HG03039 (cell line): Measurements from ENCODE around the gene XXYLT1.
"Not testable (repeated sequence)": the region's sequence is repeated elsewhere in the genome, so short reads cannot be mapped to it uniquely, and the experiment has no call there.

ENCODE experiments used
- ATAC-seq: cut with Tn5 transposase; IDR thresholded peaks from one replicate; pipeline ENCODE4 v1.9.1; 2021; ENCODE audit warnings: mild to moderate bottlenecking, moderate library complexity; ENCODE audit not compliant: unreplicated experiment

XXYLT1 gene, protein sequence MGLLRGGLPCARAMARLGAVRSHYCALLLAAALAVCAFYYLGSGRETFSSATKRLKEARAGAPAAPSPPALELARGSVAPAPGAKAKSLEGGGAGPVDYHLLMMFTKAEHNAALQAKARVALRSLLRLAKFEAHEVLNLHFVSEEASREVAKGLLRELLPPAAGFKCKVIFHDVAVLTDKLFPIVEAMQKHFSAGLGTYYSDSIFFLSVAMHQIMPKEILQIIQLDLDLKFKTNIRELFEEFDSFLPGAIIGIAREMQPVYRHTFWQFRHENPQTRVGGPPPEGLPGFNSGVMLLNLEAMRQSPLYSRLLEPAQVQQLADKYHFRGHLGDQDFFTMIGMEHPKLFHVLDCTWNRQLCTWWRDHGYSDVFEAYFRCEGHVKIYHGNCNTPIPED

DNA sequence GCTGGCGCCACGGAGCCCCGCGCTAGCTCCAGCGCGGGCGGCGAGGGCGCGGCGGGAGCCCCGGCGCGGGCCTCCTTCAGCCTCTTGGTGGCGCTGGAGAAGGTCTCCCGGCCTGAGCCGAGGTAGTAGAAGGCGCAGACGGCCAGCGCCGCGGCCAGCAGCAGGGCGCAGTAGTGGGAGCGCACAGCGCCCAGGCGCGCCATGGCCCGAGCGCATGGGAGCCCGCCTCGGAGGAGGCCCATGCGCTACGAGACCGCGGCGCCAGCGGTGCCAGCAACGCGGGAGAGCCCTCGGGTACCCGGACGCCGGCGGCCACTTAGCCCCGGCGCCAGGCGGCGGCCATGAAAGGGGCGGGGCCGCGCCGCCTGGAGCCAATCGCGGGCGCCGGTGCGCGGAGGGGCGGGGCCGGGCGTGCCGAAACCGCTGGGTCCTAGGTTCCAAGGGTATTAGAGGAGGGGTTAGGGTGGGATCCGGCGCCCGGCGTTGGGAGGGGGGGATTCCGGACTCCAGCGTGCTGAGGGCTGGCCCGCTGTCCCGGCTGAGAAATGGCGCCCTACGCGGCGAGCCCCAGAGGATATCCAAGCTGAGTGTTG lies at the start of gene XXYLT1:
TSS of gene XXYLT1 (minus strand) at position 343 of the 593 bp plus-strand sequence. CDS start at position 242, 101 bp downstream.
- ATAC-seq = peak; percentile 80

DNA sequence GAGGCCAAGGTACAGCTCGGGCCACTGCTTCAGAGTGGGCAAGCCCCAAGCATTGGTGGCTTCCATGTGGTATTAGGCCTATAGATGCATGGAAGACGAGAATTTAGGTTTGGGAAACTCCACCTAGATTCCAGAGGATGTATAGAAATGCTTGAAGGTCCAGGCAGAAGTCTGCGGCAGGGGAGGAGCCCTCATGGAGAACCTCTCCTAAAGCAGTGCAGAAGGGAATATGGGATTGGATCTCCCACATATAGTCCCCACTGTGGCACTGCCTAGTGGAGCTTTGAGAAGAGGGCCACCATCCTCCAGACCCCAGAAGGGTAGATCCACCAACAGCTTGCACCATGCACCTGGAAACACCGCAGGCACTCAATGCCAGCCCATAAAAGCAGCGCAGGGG lies 48.1 kb upstream of the XXYLT1 start:
- ATAC-seq = no peak

DNA sequence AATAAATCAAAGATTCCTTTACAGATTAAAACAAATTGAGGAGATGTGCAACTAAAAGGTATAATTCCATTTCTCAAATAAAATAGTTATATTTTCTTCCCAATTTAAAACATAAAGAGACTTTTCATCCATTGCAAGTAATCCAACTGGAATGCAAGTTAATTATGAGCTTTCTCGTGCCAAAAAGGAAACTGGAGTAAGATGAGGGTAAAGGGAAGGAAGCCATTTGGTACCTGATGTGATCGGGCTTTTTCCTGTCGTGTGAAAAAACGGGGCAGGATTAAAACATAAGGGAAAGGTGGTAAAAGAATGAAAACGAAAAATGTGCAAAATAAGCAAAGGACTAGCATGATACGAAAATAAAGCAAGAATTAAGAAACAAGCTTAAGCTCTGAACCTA lies 41.8 kb upstream of the XXYLT1 start:
- ATAC-seq = no peak

DNA sequence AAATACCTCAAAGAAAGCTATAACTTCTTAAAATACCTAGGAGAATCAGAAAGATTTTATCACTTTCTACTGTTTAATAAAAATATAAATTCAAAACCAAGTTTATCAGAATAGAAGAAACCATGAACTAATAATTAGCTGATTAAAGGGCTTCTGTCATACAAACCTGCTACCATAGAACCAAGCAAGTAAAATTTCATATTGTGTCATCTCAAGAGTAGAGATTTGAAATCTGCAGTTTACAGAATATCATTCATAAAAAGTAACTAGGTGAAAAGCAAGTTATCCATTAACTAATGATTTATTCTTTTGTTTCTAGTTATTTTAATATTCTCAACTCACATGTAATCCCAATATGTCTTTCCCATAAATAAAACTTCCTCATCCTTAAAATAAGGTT lies 36.8 kb upstream of the XXYLT1 start:
- ATAC-seq = no peak

DNA sequence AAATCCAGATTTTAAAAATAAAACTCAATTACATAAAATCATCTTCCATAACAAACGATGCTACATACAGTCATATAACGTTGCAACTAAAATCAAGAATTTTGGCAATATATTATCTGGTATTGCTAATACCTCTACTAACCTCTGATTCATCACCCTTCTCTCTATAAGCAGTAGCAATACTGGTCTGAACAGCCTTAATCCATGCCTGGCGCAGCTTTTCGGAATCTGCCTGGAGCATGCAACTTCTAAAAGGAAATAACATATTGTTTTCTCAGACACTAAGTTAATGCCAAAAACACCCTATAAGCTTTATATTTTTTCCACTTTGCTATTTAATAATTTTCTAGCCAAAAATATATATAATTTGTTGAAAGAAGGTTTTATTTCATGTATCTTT lies 35.4 kb upstream of the XXYLT1 start:
- ATAC-seq = no peak

DNA sequence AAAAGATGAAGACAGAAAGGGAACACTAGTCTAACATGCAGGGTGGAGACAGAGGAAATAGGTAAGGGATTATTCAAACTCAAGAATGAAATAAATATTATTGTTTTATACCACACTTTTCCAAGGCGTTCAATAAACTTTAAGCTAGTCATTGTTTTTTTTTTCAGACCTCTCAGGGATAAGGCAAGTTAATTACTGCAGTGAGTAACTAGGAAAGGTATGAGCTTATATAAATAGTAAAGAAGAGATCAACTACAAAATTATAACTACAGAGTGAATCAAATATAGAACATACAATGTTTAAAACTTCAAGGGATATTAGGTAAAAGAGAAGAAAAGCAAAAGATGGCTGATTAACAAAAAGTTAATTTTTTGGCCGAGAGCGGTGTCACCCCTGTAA lies 31.5 kb upstream of the XXYLT1 start:
- no peak for ATAC-seq

DNA sequence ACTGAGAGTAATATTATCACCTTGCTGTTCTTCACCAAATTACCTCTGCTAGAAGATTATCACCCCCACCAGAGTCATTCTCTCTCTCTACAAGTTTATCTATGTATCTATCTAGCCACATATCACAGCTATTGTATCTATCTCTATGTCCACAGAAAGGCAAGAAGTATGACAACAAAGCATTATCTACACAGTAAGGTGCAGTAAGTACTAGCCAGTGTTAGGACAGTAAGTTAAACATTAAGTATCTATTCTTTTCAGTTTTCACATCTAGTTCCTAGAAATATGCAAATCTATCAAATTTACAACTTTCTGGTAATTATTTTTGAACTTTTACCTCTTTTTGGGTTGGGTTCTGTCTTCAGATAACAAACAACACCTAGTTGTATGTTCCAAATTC lies 26.5 kb upstream of the XXYLT1 start:
- ATAC-seq = no peak

DNA sequence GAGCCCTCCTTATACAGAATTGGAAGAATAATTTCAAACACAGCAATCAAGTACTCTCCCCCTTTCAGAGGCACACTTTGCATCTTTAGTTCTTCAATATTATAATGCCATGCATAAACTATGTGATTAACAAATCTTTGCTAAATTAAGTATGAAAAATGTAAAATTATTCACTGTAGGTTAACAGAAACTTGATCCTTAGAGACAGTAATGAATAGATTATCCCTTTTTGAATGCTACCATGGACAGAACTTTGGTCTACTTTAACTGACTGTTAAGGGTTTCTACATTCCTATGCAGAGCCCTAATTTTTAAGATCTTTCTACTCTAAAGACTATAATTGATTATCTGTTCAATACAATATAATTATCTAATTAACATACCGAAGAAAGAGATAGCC lies 25.7 kb upstream of the XXYLT1 start:
- ATAC-seq = no peak

DNA sequence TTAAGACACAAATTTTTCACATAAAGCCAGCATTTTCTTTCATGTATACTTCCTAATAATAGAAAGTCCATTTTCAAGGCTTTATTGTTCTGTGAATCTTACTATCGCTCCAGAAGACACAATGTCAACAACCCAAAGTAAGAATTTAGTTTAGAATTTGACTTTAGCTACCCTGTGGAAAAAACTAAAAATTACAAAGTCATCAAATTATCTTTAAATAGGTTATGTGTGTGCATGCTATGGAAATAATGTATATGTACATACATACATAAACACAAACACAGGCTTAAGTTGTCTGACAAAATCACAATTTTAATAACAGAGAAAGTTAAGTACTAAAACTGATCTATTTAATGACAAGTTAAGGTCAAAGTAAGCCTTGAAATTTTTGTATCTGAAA lies 20.2 kb upstream of the XXYLT1 start:
- ATAC-seq = no peak

DNA sequence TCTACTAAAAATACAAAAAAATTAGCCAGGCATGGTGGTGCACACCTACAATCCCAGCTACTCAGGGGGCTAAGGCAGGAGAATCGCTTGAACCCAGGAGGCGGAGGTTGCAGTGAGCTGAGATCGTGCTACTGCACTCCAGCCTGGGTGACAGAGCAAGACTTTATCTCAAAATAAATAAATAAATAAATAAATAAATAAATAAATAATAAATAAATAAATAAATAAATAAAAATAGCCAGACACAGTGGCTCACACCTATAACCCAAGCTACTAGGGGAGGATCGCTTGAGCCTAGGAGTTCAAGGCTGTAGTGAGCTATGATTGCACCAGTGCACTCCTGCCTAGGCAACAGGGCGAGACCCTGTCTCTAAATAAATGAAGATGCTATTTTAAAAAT lies 19.7 kb upstream of the XXYLT1 start:
- ATAC-seq = not testable (repeated sequence)

DNA sequence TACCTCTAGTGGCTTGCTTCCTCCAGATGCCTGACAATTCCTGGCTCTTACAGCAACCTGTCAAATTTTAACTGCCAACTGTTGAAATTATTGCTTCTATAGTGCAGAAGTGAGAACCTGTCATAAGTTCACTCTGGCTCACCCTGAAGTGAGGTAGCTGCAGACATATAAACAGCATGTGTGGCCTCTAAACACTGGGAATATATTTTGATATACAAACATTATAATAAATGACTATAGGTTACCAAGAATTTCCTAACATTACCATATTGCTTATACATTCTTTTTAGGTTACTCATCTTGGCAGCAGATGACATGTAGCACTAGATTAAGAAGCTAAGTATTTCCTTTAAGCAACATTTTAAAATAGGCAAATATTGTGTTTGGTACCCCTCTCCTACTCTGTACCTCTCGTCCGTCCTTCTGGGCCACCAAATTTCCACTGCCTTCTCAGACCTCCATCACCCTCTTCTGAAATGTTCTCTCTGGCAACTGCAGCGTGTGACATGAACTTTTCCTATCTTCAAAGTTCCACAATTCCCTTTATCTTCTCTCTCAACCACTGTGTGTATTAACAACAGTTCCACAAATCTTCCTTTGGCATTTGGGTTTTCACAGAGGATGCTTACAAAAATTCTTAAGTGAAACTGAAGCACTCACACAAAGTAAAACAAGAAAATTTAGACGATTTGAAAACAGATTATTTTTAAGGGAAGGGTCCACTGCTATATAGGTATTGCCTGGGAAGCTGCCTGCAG lies 15.3 kb upstream of the XXYLT1 start:
- no peak for ATAC-seq

DNA sequence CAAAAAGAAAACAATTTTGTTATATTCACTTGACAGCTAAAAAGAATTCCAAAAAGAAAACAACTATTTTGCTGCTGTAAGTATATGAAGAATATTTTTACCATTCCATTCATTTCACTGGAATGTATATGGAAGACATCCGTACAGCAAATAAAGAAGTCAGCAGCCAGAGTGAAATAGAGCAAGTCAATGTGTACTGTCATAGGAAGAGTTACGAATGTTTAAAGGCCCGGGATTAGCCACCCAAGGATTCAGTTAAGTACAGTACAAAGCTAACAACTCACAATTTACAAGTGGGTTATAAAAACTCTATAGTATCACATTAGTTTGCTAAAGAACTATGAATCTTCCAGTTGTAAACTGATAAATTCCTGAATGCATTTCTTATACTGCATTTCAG lies 14.4 kb upstream of the XXYLT1 start:
- no peak for ATAC-seq

DNA sequence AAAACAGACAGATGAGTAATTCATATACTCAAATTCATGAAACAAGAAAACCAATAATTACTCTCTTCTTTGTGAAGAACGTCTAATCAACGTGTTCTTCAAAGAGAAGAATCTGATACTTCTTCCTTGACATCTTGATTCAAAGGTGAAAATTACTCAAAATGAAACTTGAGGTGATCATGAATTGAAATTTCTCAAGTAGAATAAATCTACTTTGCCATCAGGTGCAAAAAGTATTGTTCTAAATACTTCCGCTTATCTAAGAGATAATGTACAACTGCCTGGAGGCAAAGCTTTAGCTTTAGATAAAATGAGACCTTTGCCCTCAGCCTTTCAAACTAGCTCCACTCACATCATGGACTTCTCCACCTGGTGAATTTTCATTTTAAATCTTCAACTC lies 13.9 kb upstream of the XXYLT1 start:
- ATAC-seq = no peak

DNA sequence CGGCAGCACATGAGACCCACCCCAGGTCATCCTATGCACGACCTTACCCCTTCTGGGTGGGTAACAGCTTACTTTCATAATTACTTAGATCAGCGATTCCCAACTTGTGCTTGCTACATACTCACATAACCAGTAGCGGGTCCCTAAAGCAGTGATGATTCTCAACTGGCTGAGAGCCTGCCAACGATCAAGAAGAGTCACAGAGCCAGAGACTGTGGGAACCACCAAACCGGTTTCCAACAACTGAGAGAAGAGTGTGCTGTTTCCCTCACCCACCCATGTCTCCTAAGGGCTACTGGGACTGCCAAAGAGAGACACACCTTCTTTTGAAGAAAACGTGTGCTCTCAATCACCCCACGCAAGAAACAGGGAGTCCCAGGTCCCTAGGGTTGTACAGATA lies 12.0 kb upstream of the XXYLT1 start:
- no peak for ATAC-seq

DNA sequence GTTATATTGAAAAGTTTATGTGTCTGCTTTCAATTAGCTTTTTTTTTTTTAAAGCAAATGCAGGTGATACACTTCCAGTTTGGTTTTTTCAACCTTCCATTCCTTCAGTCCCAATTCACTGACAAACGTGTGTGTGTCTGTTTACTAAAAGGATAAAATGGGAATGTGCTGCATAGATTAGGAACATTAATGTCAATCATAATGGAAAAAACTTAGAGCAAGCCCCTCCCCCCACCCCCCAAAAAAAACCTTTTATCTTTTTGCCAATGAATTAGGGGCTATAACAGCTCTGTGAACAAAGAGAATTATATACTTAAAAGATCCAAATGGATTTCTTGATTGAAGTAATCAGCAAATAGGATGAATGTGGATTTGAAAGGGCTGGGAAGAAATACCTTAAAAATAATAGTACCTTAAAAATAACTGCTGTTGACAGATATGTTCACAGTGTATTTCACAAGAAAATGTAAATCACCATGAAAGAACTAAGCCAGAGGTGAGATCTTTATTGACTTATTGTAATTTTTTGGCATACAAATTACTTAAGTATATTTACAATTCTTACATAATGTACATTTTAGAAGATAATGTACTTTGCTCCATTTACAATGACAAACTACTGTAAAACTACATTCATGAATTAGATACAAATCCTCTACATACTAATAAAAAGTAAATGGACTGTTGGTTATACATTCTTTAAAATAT lies 3.5 kb upstream of the XXYLT1 start:
- no peak for ATAC-seq

DNA sequence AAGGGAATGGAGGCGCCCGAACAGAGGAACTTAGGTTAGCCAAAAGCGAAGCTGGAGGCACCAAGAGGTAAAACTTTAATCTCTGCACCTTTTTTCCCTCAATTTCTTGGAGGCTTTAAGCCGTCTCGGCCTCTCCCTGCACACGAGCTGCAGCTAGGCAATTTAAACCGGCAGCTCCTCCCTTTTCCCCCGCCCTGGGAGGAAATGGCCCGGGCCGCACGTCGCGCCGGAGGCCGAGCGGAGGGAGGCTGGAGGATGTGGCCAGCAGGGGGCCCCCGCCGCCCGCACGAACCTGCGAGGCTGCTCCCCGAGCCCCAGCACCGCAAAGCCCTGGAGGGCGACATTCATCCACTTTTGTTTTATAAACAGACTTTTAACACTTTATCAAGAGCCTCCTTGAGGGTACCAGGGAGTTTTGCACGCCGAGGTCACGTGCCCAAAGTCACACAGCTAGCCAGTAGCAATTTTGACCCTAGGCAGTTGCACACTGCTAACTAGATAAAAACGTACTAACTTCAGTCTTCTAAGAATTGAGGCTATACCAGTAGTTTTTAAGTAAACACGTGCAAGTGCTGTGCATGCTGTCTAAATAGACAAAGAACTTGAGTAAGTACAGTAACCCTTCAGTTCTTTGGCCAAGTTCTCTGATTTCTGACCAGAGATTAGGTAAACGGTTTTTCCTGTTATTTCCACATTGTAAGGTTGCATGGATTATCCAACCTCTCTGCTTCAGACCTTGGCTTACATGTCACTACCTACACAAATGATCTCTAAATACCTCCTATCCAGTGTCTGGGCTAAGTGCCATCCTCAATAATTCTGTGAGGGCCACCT lies 668 bp upstream of the XXYLT1 start:
- peak; percentile 58 for ATAC-seq

DNA sequence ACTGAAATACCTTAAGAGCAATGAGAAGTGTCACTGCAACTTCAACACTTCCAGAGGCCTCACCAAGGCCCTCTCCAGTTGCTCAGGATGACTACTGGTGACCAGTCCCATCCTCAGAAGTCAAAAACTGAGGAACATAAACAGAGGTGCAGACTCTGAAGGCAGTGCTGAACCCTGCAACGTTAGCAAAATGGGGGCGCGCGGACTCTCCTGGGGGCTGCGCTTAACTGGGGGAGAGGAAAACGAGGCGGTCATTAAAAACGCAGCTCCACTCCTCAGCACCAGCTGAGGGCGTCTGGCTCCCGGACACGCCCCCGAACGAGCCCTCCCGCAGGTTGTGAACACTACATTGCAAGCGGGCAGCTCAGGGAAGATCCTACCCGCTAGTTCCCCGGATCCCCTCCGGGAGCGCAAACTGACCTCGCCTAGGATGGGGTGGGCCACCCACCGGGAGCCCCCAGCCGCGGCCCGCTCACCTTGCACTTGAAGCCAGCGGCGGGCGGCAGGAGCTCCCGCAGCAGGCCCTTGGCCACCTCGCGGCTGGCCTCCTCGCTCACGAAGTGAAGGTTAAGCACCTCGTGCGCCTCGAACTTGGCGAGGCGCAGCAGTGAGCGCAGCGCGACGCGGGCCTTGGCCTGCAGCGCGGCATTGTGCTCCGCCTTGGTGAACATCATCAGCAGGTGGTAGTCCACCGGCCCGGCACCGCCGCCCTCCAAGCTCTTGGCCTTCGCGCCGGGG lies 711 bp downstream of the XXYLT1 start:
- peak; percentile 4 for ATAC-seq

DNA sequence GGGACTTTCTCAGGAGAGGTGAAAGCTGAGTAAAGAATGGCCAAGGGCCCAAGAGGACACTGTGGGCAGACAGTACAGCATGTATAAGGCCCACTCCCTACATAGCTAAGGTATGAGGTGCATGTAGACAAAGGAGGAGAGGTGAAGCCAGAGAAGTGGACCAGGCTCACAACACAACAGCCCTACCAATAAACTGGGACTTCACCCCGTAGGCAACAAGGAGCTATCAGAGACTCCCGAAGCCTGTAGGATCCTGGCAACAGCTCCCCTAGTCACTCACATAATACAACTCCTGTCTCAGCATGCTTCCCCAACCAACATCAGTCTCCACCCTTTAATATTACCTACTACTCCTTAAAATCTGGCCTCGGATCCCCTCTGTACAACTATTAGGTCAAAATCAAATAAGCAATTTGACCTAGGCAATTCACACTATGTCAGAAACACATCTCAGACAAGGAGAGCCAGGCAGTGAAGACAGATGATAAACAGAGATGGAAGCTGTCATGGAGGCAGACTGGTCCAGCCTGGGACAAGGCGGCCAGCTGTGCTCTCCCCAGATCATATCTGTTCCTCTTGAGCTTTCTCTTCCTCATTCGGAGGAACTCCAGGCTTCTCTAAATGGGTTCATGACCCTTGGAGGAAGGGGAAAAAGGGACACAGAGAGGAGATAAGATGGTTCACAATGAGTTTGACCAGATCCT lies 1.4 kb downstream of the XXYLT1 start:
- ATAC-seq = no peak
